GM18508 (cell line): ENCODE data around the gene UGT2A3.

Experiments
- ATAC-seq: cut with Tn5 transposase; IDR thresholded peaks from one replicate; pipeline ENCODE4 v1.9.1; 2021; ENCODE audit warnings: moderate number of reproducible peaks; ENCODE audit not compliant: insufficient read depth, unreplicated experiment

Gene UGT2A3

GRCh38 chr4:68917016-68917415 lies 34.6 kb downstream of the UGT2A3 start:
- no peak for ATAC-seq

GRCh38 chr4:68912807-68913206 lies 38.8 kb downstream of the UGT2A3 start:
- no peak for ATAC-seq

- ATAC-seq: no peak
Observed at GRCh38 chr4:68909385-68909784, 42.2 kb downstream of the UGT2A3 start.

- no peak for ATAC-seq
Observed at GRCh38 chr4:68907788-68908700, 43.6 kb downstream of the UGT2A3 start.

GRCh38 chr4:68907245-68907644 lies 44.4 kb downstream of the UGT2A3 start:
- ATAC-seq: no peak

- ATAC-seq: no peak
Observed at GRCh38 chr4:68906780-68907137, 44.8 kb downstream of the UGT2A3 start.

- no peak for ATAC-seq
Observed at GRCh38 chr4:68905939-68906779, 45.4 kb downstream of the UGT2A3 start.

GRCh38 chr4:68905598-68905938 lies 46.0 kb downstream of the UGT2A3 start:
- no peak for ATAC-seq

- no peak for ATAC-seq
Observed at GRCh38 chr4:68904786-68905185, 46.8 kb downstream of the UGT2A3 start.

- no peak for ATAC-seq
Observed at GRCh38 chr4:68896749-68897148, 54.9 kb downstream of the UGT2A3 start.

- no peak for ATAC-seq
Observed at GRCh38 chr4:68895561-68896198, 55.9 kb downstream of the UGT2A3 start.

- ATAC-seq: no peak
Observed at GRCh38 chr4:68892861-68893260, 58.7 kb downstream of the UGT2A3 start.

- ATAC-seq: no peak
Observed at GRCh38 chr4:68891678-68892077, 59.9 kb downstream of the UGT2A3 start.

GRCh38 chr4:68885545-68885944 lies 66.1 kb downstream of the UGT2A3 start:
- ATAC-seq: no peak

- no peak for ATAC-seq
Observed at GRCh38 chr4:68883870-68884269, 67.7 kb downstream of the UGT2A3 start.
